Measurements from ENCODE around the gene HERPUD2.

- TF ChIP-seq, protein P1, sequence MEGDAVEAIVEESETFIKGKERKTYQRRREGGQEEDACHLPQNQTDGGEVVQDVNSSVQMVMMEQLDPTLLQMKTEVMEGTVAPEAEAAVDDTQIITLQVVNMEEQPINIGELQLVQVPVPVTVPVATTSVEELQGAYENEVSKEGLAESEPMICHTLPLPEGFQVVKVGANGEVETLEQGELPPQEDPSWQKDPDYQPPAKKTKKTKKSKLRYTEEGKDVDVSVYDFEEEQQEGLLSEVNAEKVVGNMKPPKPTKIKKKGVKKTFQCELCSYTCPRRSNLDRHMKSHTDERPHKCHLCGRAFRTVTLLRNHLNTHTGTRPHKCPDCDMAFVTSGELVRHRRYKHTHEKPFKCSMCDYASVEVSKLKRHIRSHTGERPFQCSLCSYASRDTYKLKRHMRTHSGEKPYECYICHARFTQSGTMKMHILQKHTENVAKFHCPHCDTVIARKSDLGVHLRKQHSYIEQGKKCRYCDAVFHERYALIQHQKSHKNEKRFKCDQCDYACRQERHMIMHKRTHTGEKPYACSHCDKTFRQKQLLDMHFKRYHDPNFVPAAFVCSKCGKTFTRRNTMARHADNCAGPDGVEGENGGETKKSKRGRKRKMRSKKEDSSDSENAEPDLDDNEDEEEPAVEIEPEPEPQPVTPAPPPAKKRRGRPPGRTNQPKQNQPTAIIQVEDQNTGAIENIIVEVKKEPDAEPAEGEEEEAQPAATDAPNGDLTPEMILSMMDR (IDR thresholded peaks at IDR 0.05), result no peak
- no peak for TF ChIP-seq POLR2A (IDR thresholded peaks at IDR 0.05)
Observed at GRCh38 chr7:35617041-35617440, 77.9 kb downstream of the HERPUD2 start.
